ENCODE results near the gene NBL1. TPM values are rescaled to one million over a fixed set of nuclear protein-coding genes. Genes with fewer than 3 reads are reported as not detected.
A peak's percentile ranks its signal among the peaks of the same experiment; 100 is the strongest.

NBL1 gene
- total and polyA plus RNA-seq, 9 of the 15 experiments (the other 6 are each of a cell fraction or from before 2014, with no cell fraction given): 0.10 to 3.7 (median 1.8) TPM; not detected in 1

- TF ChIP-seq ZBTB11 (CRISPR knock-in tag; IDR thresholded peaks at IDR 0.05) (0 out of 6 replicates have a peak, but pooled peaks of 1 of the 3 experiments have one; percentile 16), MLLT1 (IDR thresholded peaks at IDR 0.05) (no peak), EGR1 (conservative IDR thresholded peaks at IDR 0.05) (no peak), CBX3 (IDR thresholded peaks at IDR 0.05; ENCODE audit: borderline replicate concordance in 1 of 2, low read length in 2 of 2) (peak in 1 of 2 experiments; percentile 59; a peak in 1 of 3 replicates), LCOR (CRISPR knock-in tag; IDR thresholded peaks at IDR 0.05) (0 out of 2 replicates have a peak, but pooled peaks have one; percentile 77), L3MBTL2 (IDR thresholded peaks at IDR 0.05) (peak; percentile 79; the same call in 1 of the 2 replicates), PHB2 (IDR thresholded peaks at IDR 0.05; ENCODE audit: low read depth) (no peak), MNT (conservative IDR thresholded peaks at IDR 0.05) (peak; percentile 91 to 92), RAD51 (IDR thresholded peaks at IDR 0.05; ENCODE audit: borderline replicate concordance, low read depth) (peak; percentile 48; the same call in 1 of the 2 replicates), BACH1 (tag; IDR thresholded peaks at IDR 0.05) (no peak; the same call in 1 of the 2 replicates)
- TF ChIP-seq, protein P1, sequence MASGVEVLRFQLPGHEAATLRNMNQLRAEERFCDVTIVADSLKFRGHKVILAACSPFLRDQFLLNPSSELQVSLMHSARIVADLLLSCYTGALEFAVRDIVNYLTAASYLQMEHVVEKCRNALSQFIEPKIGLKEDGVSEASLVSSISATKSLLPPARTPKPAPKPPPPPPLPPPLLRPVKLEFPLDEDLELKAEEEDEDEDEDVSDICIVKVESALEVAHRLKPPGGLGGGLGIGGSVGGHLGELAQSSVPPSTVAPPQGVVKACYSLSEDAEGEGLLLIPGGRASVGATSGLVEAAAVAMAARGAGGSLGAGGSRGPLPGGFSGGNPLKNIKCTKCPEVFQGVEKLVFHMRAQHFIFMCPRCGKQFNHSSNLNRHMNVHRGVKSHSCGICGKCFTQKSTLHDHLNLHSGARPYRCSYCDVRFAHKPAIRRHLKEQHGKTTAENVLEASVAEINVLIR (CRISPR knock-in tag; IDR thresholded peaks at IDR 0.05): 0 out of 2 replicates have a peak, but pooled peaks have one; percentile 35
- TF ChIP-seq, protein P2, sequence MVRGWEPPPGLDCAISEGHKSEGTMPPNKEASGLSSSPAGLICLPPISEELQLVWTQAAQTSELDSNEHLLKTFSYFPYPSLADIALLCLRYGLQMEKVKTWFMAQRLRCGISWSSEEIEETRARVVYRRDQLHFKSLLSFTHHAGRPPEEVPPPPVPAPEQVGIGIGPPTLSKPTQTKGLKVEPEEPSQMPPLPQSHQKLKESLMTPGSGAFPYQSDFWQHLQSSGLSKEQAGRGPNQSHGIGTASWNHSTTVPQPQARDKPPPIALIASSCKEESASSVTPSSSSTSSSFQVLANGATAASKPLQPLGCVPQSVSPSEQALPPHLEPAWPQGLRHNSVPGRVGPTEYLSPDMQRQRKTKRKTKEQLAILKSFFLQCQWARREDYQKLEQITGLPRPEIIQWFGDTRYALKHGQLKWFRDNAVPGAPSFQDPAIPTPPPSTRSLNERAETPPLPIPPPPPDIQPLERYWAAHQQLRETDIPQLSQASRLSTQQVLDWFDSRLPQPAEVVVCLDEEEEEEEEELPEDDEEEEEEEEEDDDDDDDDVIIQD (CRISPR knock-in tag; IDR thresholded peaks at IDR 0.05): no peak
Observed at GRCh38 chr1:19597496-19598309, 46.4 kb upstream of the NBL1 start (continued).
